NT2/D1 (cell line): ENCODE results near the gene SHE.

ENCODE experiments used
- DNase-seq: peaks from one replicate; pipeline ENCODE4 v3.0.0-alpha.2; 2011; ENCODE audit warnings: low read depth, low spot score
- H3K27me3 ChIP-seq: 2 replicates; pipeline ENCODE4 v1.6.0; 2011; ENCODE audit warnings: mild to moderate bottlenecking; ENCODE audit not compliant: insufficient read length, insufficient read depth
- H3K36me3 ChIP-seq: 2 replicates; pipeline ENCODE4 v1.6.1; 2011; ENCODE audit warnings: mild to moderate bottlenecking, low read length, mixed read lengths; ENCODE audit not compliant: insufficient read depth, insufficient read length
- H3K4me1 ChIP-seq: 2 replicates; pipeline ENCODE4 v1.5.1; 2011; ENCODE audit not compliant: insufficient read depth, insufficient read length
- H3K4me3 ChIP-seq: 2 replicates; pipeline ENCODE4 v1.5.1; 2011; ENCODE audit warnings: low read depth; ENCODE audit not compliant: insufficient read length
- H3K9ac ChIP-seq: 2 replicates; pipeline ENCODE4 v1.6.0; 2011; ENCODE audit warnings: low read depth; ENCODE audit not compliant: insufficient read length
- H3K9me3 ChIP-seq: 2 replicates; pipeline ENCODE4 v1.5.1; 2011; ENCODE audit warnings: mild to moderate bottlenecking, low read length; ENCODE audit not compliant: insufficient read depth
- SUZ12 ChIP-seq: IDR thresholded peaks from 2 replicates; pipeline ENCODE4 v1.6.1; 2011; ENCODE audit not compliant: insufficient read length, insufficient read depth; ENCODE audit errors: extremely low read depth
- YY1 ChIP-seq: IDR thresholded peaks from 2 replicates; pipeline ENCODE4 v1.6.1; 2011; ENCODE audit not compliant: insufficient read length, insufficient read depth
- ZNF274 ChIP-seq: IDR thresholded peaks from 2 replicates; pipeline ENCODE4 v1.6.1; 2011; ENCODE audit warnings: mild to moderate bottlenecking, low read depth, low read length

SHE gene

DNA sequence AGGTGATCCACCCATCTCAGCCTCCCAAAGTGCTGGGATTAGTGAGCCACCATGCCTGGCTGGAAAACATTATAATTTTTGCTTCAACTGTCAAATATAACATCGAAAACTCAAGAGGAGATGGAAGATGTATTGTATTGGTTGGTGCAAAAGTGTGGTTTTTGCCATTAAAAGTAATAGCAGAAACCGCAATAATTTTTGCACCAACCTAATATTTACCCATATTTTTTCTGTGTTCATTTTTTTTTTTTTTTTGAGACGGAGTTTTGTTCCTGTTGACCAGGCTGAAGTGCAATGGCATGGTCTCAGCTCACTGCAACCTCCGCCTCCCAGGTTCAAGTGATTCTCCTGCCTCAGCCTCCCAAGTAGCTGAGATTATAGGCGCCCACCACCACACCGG is 27.1 kb upstream of the SHE start:
- TF ChIP-seq ZNF274 (no peak), SUZ12 (no peak), YY1 (no peak)
- no peak overlapping the region for H3K4me3 ChIP-seq
- no peaks in the 10 kb centered on the region for H3K36me3 ChIP-seq
- no peaks in the 10 kb centered on the region for H3K27me3 ChIP-seq
- H3K4me1 ChIP-seq, result peaks cover 2% of the 10 kb centered on the region
- no peak for DNase-seq
- no peak overlapping the region for H3K9ac ChIP-seq
- peaks cover 23% of the 10 kb centered on the region; the same call in 1 of the 2 replicates for H3K9me3 ChIP-seq

DNA sequence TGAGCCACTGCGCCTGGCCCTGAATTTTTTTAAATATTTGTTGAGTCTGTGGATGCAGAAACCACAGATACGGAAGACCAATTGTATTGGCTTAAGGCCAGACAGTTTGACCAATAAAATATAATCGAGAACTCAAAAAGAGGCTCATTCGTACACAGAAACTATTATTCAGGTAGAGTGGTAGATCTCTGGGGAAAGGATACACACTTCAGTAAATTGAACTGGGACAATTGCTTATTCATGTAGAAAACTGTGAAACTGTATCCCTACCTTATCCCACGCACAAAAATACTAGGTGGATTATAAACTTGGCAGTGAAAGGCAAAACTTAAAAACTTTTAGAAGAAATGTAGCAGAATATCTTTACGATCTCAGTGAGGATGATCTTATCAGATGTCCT is 25.0 kb upstream of the SHE start:
- no peak overlapping the region for H3K4me3 ChIP-seq
- TF ChIP-seq ZNF274, result no peak
- no peak for TF ChIP-seq SUZ12
- TF ChIP-seq YY1, result no peak
- no peak for DNase-seq
- H3K4me1 ChIP-seq, result peaks cover 2% of the 10 kb centered on the region
- peaks cover 9% of the 10 kb centered on the region; the same call in 1 of the 2 replicates for H3K9me3 ChIP-seq
- no peaks in the 10 kb centered on the region for H3K36me3 ChIP-seq
- no peaks in the 10 kb centered on the region for H3K27me3 ChIP-seq
- H3K9ac ChIP-seq, result no peak overlapping the region

DNA sequence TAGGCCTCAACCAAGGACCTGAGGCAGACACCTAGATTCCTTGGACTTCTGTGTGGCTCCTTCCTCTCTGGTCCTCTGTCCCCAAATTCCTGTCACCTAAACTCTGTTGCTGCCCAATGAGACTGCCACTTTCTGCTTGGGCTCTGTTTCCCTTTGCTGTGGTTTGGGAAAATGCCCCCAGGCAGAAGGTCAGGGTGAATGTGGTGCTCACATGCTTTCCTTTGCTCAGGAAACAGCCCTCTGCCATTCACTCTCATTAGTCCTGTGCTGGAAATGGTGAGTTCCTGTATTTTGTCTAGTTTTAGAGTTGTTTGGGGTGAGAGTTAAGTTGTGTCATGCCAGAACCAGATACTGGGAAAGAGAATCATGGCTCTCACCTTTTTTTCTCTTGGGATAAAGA is 22.7 kb upstream of the SHE start:
- H3K4me3 ChIP-seq, result no peak overlapping the region
- no peak for DNase-seq
- H3K4me1 ChIP-seq, result peaks cover 2% of the 10 kb centered on the region
- H3K9me3 ChIP-seq, result no peaks in the 10 kb centered on the region
- H3K27me3 ChIP-seq, result no peaks in the 10 kb centered on the region
- H3K36me3 ChIP-seq, result no peaks in the 10 kb centered on the region
- TF ChIP-seq ZNF274 (no peak), YY1 (no peak), SUZ12 (no peak)
- H3K9ac ChIP-seq, result no peak overlapping the region

DNA sequence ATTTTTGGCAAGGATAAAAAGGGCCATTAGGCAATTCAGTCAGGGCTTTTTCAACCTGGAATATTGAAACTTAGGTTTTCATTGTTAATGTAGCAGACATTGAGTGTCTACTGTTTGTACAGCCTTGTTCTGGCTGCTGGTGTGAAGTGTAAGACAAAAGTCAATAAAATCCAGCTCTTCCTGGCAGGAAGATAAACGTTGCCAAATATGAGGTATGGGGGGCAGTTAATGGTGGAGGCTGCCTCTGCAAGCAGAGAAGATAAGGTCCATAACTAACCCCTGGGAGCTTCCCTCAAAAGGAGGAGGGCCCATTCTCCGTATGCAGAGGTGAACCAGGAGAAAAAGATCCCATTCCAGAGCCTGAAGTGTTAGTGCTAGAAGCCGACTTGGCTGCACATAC is 19.5 kb upstream of the SHE start:
- TF ChIP-seq YY1 (no peak), ZNF274 (no peak), SUZ12 (no peak)

DNA sequence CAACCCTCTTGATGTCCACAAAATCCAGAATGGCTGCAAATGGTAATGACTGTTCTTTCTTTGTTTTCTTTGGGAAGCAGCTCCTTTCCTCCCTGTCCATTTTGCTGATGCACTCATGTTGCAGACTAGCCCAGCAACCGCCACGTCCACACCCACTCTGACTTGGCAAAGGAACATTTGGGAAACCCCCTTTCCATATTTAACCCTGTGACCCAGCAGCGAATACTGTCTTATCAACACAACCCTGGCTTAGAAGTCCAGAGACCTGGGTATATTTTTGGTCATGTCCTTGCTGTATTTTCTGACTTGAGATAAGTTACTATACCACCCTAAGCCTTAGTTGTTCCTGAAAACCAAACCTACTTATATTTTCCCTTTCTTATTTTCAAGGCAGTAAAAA is 18.1 kb upstream of the SHE start:
- no peak for TF ChIP-seq SUZ12
- TF ChIP-seq YY1, result no peak
- H3K4me1 ChIP-seq, result peaks cover 5% of the 10 kb centered on the region
- no peaks in the 10 kb centered on the region for H3K9me3 ChIP-seq
- DNase-seq, result no peak
- no peaks in the 10 kb centered on the region for H3K36me3 ChIP-seq
- H3K4me3 ChIP-seq, result no peak overlapping the region
- no peaks in the 10 kb centered on the region for H3K27me3 ChIP-seq
- H3K9ac ChIP-seq, result no peak overlapping the region

More for the DNA sequence above, 19.5 kb upstream of the SHE start:
- H3K36me3 ChIP-seq, result no peaks in the 10 kb centered on the region
- no peak overlapping the region for H3K9ac ChIP-seq
- DNase-seq, result no peak
- H3K27me3 ChIP-seq, result no peaks in the 10 kb centered on the region
- no peak overlapping the region for H3K4me3 ChIP-seq
- no peaks in the 10 kb centered on the region for H3K9me3 ChIP-seq
- H3K4me1 ChIP-seq, result peaks cover 5% of the 10 kb centered on the region

DNA sequence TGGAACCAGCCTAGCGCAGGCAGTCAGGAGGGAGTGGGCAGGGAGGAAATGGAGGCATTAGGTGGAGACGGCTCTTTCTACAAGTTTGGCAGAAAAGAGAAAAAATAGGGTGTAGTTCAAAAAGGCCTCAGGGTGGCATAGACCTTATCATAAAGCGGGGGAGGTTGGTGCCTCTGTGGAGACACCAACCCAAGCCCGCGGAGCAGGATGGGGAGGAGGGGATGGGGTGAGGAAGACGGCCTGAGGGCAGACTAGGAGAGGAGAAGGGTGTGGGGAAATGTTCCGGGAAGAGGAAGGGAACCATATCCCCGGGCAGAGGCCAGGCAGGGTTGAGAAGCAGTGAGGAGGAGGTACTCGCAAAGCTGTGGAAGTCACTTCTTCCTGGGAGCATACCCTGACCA is 17.4 kb upstream of the SHE start:
- no peaks in the 10 kb centered on the region for H3K27me3 ChIP-seq
- no peak for DNase-seq

DNA sequence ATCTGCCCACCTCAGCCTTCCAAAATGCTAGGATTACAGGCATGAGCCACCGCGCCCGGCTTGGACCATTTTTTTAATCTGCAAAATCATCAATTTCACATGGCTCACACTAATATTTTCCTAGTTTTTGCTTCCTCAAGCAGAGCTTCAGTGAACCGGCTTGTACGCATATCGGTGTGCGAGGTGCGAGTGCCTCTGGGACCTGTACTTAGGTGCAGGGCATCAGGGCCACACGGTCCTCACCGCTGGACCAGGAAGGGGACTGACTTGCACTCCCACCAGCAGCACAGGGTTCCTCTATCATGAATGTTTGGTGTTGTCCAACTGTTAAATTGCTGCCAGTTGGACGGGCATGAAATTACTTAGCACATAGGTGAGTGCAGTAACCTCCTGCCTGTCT is 15.4 kb upstream of the SHE start:
- no peaks in the 10 kb centered on the region for H3K9me3 ChIP-seq
- no peaks in the 10 kb centered on the region for H3K36me3 ChIP-seq
- no peak overlapping the region for H3K4me3 ChIP-seq
- DNase-seq, result no peak
- no peak overlapping the region for H3K9ac ChIP-seq
- no peaks in the 10 kb centered on the region for H3K27me3 ChIP-seq
- peaks cover 2% of the 10 kb centered on the region for H3K4me1 ChIP-seq
- TF ChIP-seq YY1, result no peak

More for the DNA sequence above, 17.4 kb upstream of the SHE start:
- no peak overlapping the region for H3K9ac ChIP-seq
- no peak overlapping the region for H3K4me3 ChIP-seq
- H3K36me3 ChIP-seq, result no peaks in the 10 kb centered on the region
- H3K9me3 ChIP-seq, result no peaks in the 10 kb centered on the region
- TF ChIP-seq YY1, result no peak
- no peak for TF ChIP-seq SUZ12
- TF ChIP-seq ZNF274, result no peak
- H3K4me1 ChIP-seq, result peaks cover 2% of the 10 kb centered on the region

DNA sequence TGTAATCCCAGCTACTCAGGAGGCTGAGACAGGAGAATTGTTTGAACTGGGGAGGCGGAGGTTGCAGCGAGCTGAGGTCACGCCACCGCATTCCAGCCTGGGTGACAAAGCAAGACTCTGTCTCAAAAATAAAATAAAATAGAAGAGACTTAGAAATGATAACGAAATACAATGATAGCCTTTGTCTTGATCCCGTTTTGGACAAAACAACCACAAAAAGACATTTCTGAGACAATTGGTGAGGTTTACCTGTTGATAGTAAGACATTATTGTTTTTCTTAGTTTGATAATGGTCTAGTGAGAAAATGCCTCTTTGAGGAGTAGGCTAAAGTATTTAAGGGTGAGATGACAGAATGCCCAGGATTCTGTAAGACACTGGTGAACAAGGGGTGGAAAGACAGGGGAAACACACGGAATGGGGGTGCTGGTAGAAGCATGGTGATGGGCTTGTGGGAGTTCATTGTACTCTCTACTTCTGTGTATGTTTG is 11.9 kb upstream of the SHE start:
- Histone ChIP-seq H3K27me3 (no peaks in the 10 kb centered on the region), H3K36me3 (no peaks in the 10 kb centered on the region)
- no peak for TF ChIP-seq SUZ12
- no peak for TF ChIP-seq ZNF274
- no peak for TF ChIP-seq YY1

More for the DNA sequence above, 11.9 kb upstream of the SHE start:
- Histone ChIP-seq H3K9me3 (no peaks in the 10 kb centered on the region), H3K4me1 (no peaks in the 10 kb centered on the region), H3K9ac (no peak overlapping the region), H3K4me3 (no peak overlapping the region)
- no peak for DNase-seq
